Measurements from ENCODE around the gene SLC27A2. TPM values are rescaled to one million over a fixed set of nuclear protein-coding genes. Genes with fewer than 3 reads are reported as not detected.

Gene SLC27A2
- total RNA-seq, 1 experiment from 2014 or later, result 7.0 TPM

DNA sequence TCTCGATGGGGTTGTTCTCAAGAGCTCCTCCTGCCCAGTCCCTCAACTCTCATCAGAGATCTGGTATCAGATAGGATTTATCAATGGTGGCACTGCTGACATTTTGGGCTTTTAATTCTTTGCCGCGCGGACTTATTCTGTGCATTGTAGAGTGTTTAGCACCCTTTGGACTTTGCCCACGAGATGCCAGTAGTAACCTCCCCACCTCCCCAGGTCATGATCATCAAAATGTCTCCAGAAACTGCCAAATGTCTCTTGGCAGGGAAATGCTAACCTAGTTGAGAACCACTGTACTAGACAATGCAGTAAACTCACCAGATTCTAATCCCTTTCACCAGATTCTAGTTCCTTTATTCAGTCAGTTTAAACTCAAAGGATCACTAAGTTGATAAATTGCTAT lies 24.0 kb downstream of the SLC27A2 start:
- Mint-ChIP-seq H3K9me3 (no peaks in the 10 kb centered on the region), H3K36me3 (ENCODE audit: insufficient read depth in 1 of 3, low read depth in 3 of 3) (peaks cover 4 to 8% (median 4%) of the 10 kb centered on the region in 3 experiments; a peak in 6 of 7 replicates), H3K27ac (no peak overlapping the region), H3K4me3 (no peak overlapping the region), H3K27me3 (ENCODE audit: low read depth) (no peaks in the 10 kb centered on the region), H3K4me1 (peaks cover 13% of the 10 kb centered on the region in 2 experiments)
- no peak overlapping the region for H3K18ac ChIP-seq (ENCODE audit: insufficient read length, low read depth, low read length)
- no peak for DNase-seq
- H2BK15ac ChIP-seq (ENCODE audit: low read depth, low read length), result no peak overlapping the region
- no peak overlapping the region for H3K56ac ChIP-seq (ENCODE audit: insufficient read length, low read depth, low read length)
- no peak overlapping the region for H2BK20ac ChIP-seq (ENCODE audit: low read depth, low read length, poor library complexity, severe bottlenecking)
- no peaks in the 10 kb centered on the region for H3K79me2 ChIP-seq (ENCODE audit: insufficient read depth, low read length)
- no peak overlapping the region for H2BK12ac ChIP-seq (ENCODE audit: insufficient read length, low read depth, low read length)
- H3K23ac ChIP-seq (ENCODE audit: insufficient read length, low read depth, low read length), result no peak overlapping the region
- H3T11ph ChIP-seq (ENCODE audit: low read length), result no peak overlapping the region
- no peak overlapping the region for H2BK5ac ChIP-seq (ENCODE audit: insufficient read length, low read length)
- no peak overlapping the region for H4K5ac ChIP-seq (ENCODE audit: insufficient read length, low read depth, low read length)
- H3K14ac ChIP-seq (ENCODE audit: insufficient read depth, low read length), result no peak overlapping the region
- H3K9ac ChIP-seq (ENCODE audit: extremely low read depth, insufficient read length, low read length), result no peak overlapping the region
- H2BK120ac ChIP-seq (ENCODE audit: low read depth, low read length, poor library complexity, severe bottlenecking), result no peak overlapping the region
- H3K23me2 ChIP-seq (ENCODE audit: insufficient read length, low read depth, low read length, poor library complexity, severe bottlenecking), result no peaks in the 10 kb centered on the region
- H3K27ac ChIP-seq (ENCODE audit: insufficient read length, low read depth, low read length), result no peak overlapping the region
- no CpG with 5 or more reads among the region's 5 CpGs for WGBS (ENCODE audit: extremely low coverage, insufficient read length, low lambda C conversion rate)
- no peak overlapping the region for H2AK5ac ChIP-seq (ENCODE audit: insufficient read length, low read length)
- H3K9me3 ChIP-seq (ENCODE audit: control insufficient read depth, low read depth, low read length), result no peaks in the 10 kb centered on the region
- H3K4ac ChIP-seq (ENCODE audit: low read depth, low read length), result no peak overlapping the region
- TF ChIP-seq, protein P1, sequence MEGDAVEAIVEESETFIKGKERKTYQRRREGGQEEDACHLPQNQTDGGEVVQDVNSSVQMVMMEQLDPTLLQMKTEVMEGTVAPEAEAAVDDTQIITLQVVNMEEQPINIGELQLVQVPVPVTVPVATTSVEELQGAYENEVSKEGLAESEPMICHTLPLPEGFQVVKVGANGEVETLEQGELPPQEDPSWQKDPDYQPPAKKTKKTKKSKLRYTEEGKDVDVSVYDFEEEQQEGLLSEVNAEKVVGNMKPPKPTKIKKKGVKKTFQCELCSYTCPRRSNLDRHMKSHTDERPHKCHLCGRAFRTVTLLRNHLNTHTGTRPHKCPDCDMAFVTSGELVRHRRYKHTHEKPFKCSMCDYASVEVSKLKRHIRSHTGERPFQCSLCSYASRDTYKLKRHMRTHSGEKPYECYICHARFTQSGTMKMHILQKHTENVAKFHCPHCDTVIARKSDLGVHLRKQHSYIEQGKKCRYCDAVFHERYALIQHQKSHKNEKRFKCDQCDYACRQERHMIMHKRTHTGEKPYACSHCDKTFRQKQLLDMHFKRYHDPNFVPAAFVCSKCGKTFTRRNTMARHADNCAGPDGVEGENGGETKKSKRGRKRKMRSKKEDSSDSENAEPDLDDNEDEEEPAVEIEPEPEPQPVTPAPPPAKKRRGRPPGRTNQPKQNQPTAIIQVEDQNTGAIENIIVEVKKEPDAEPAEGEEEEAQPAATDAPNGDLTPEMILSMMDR (conservative IDR thresholded peaks at IDR 0.05), result no peak
- no peaks in the 10 kb centered on the region for H4K20me1 ChIP-seq (ENCODE audit: control insufficient read depth, insufficient read depth, insufficient read length)
- H3K4me1 ChIP-seq (ENCODE audit: insufficient read depth, low read length), result no peaks in the 10 kb centered on the region
- H2AFZ ChIP-seq (ENCODE audit: low read length), result no peak overlapping the region
- no peak overlapping the region for H3K4me2 ChIP-seq (ENCODE audit: insufficient read depth, insufficient read length, low read length)
- no peaks in the 10 kb centered on the region for H3K27me3 ChIP-seq (ENCODE audit: insufficient read depth, low read length)
- no peaks in the 10 kb centered on the region for H3K79me1 ChIP-seq (ENCODE audit: insufficient read depth, low read depth, low read length, poor library complexity, severe bottlenecking)
- H4K8ac ChIP-seq (replicated peaks; ENCODE audit: insufficient read length, low read depth, low read length), result no peak overlapping the region
- no peak overlapping the region for H4K91ac ChIP-seq (ENCODE audit: insufficient read length, low read depth, low read length)

All from H9 (cell line).